Vagina (tissue), 2 donors: Measurements from ENCODE around the gene PTGR2. TPM values are rescaled to one million over a fixed set of nuclear protein-coding genes. Genes with fewer than 3 reads are reported as not detected.

Experiments
- DNase-seq, 2 donors: peaks; one replicate each; pipeline ENCODE4 v3.0.0-alpha.2; 2017; ENCODE audit errors: extremely low spot score in 2 of 2
- H3K27ac ChIP-seq: fragments of 200-600 bp; sonication (generic); one replicate; pipeline ENCODE4 v1.5.1; 2019
- H3K27me3 ChIP-seq: fragments of 200-600 bp; sonication (generic); one replicate; pipeline ENCODE4 v1.5.1; 2019
- H3K36me3 ChIP-seq, 2 donors: fragments of 200-600 bp; sonication (generic); one replicate each; pipeline ENCODE4 v1.5.1; 2017 to 2019
- H3K4me1 ChIP-seq: fragments of 200-600 bp; sonication (generic); one replicate; pipeline ENCODE4 v1.5.1; 2019
- H3K4me3 ChIP-seq, 2 donors: fragments of 200-600 bp; sonication (generic); 1 replicate in 1 of 2; 2 replicates in 1 of 2; pipeline ENCODE4 v1.5.1; 2016 to 2019
- H3K9me3 ChIP-seq: fragments of 200-600 bp; sonication (generic); one replicate; pipeline ENCODE4 v1.5.1; 2019
- POLR2A ChIP-seq, 2 donors: fragments of 450-650 bp; IDR thresholded peaks; one replicate each; pipeline ENCODE4 v1.6.1; 2017; ENCODE audit warnings: antibody characterized with exemption in 2 of 2, mild to moderate bottlenecking in 2 of 2, moderate library complexity in 2 of 2
- POLR2AphosphoS5 ChIP-seq, 2 donors: sonication (generic); formaldehyde crosslinking; IDR thresholded peaks; one replicate each; pipeline ENCODE4 v1.9.0; 2017; ENCODE audit warnings: antibody characterized with exemption in 2 of 2, mild to moderate bottlenecking in 2 of 2, low read depth in 1 of 2; ENCODE audit not compliant: insufficient read depth in 1 of 2
- intact Hi-C: fragments of 100-400 bp; cut with DNase I; formaldehyde crosslinking; loops from one replicate; pipeline ENCODE4 v1.15.1; 2023
- total RNA-seq: library from RNA; depleted of rRNA; stranded (reverse); fragments of >200 nt; gene quantifications from one replicate; pipeline ENCODE4 v1.2.3, GENCODE V29; 2016
- TF ChIP-seq, protein P1 (sequence below), 3 experiments: fragments of 450-650 bp in 2 of 3; fragments of 200-600 bp in 1 of 3; sonication (generic) in 1 of 3; IDR thresholded peaks; one replicate each; pipeline ENCODE4 v1.5.1; 2017 to 2019; ENCODE audit warnings: antibody characterized with exemption in 3 of 3, mild to moderate bottlenecking in 2 of 3, moderate library complexity in 2 of 3

The PTGR2 gene
- total RNA-seq, 1 donor from 2014 or later = 5.6 TPM

DNA sequence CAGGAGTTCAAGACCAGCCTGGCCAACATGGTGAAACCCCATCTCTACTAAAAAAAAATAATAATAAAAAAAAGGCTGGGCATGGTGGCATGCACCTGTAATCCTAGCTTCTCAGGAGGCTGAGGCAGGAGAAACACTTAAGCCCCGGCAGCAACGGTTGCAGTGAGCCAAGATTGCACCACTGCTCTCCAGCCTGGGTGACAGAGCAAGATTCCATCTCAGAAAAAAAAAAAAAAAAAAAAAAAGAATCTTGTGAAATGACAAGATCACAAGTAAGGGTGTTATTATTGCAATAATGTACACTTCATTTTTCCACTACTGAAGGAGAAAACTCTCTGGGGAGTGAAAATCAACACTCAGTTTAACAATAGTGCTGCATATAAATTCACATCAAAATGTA is 8.8 kb upstream of the PTGR2 start:
- no peaks in the 10 kb centered on the region for H3K4me1 ChIP-seq
- no peaks in the 10 kb centered on the region for H3K9me3 ChIP-seq
- no peak overlapping the region for H3K27ac ChIP-seq
- TF ChIP-seq POLR2AphosphoS5 (IDR thresholded peaks at IDR 0.05; ENCODE audit: insufficient read depth in 1 of 2, low read depth in 1 of 2) (no peak), POLR2A (IDR thresholded peaks at IDR 0.05) (no peak)
- TF ChIP-seq, protein P1, sequence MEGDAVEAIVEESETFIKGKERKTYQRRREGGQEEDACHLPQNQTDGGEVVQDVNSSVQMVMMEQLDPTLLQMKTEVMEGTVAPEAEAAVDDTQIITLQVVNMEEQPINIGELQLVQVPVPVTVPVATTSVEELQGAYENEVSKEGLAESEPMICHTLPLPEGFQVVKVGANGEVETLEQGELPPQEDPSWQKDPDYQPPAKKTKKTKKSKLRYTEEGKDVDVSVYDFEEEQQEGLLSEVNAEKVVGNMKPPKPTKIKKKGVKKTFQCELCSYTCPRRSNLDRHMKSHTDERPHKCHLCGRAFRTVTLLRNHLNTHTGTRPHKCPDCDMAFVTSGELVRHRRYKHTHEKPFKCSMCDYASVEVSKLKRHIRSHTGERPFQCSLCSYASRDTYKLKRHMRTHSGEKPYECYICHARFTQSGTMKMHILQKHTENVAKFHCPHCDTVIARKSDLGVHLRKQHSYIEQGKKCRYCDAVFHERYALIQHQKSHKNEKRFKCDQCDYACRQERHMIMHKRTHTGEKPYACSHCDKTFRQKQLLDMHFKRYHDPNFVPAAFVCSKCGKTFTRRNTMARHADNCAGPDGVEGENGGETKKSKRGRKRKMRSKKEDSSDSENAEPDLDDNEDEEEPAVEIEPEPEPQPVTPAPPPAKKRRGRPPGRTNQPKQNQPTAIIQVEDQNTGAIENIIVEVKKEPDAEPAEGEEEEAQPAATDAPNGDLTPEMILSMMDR (IDR thresholded peaks at IDR 0.05) = no peak
- no peak for DNase-seq
- intact Hi-C loops = no loop called here
- H3K36me3 ChIP-seq = no peaks in the 10 kb centered on the region
- no peaks in the 10 kb centered on the region for H3K27me3 ChIP-seq
- no peak overlapping the region for H3K4me3 ChIP-seq

GRCh38 chr14:73843296-73843695 is 8.3 kb upstream of the PTGR2 start:
- H3K4me1 ChIP-seq = no peaks in the 10 kb centered on the region
- no peaks in the 10 kb centered on the region for H3K36me3 ChIP-seq
- no peaks in the 10 kb centered on the region for H3K27me3 ChIP-seq
- DNase-seq = no peak
- no peaks in the 10 kb centered on the region for H3K9me3 ChIP-seq
- TF ChIP-seq, protein P1 (IDR thresholded peaks at IDR 0.05) = no peak
- no peak for TF ChIP-seq POLR2A (IDR thresholded peaks at IDR 0.05)
- no peak for TF ChIP-seq POLR2AphosphoS5 (IDR thresholded peaks at IDR 0.05; ENCODE audit: insufficient read depth in 1 of 2, low read depth in 1 of 2)
- no peak overlapping the region for H3K27ac ChIP-seq
- intact Hi-C loops = no loop called here
- no peak overlapping the region for H3K4me3 ChIP-seq

GRCh38 chr14:73846947-73847346 is 4.7 kb upstream of the PTGR2 start:
- Histone ChIP-seq H3K27me3 (no peaks in the 10 kb centered on the region), H3K36me3 (no peaks in the 10 kb centered on the region), H3K4me1 (no peaks in the 10 kb centered on the region), H3K9me3 (no peaks in the 10 kb centered on the region), H3K4me3 (no peak overlapping the region), H3K27ac (no peak overlapping the region)
- no peak for DNase-seq
- intact Hi-C loops = no loop called here
- TF ChIP-seq POLR2AphosphoS5 (IDR thresholded peaks at IDR 0.05; ENCODE audit: insufficient read depth in 1 of 2, low read depth in 1 of 2) (no peak), POLR2A (IDR thresholded peaks at IDR 0.05) (no peak)
- TF ChIP-seq, protein P1 (IDR thresholded peaks at IDR 0.05) = no peak

GRCh38 chr14:73851000-73851399 is 631 bp upstream of the PTGR2 start:
- Histone ChIP-seq H3K36me3 (no peaks in the 10 kb centered on the region), H3K9me3 (no peaks in the 10 kb centered on the region), H3K4me3 (peak overlapping the region; percentile 50 to 60), H3K27me3 (no peaks in the 10 kb centered on the region), H3K4me1 (peaks cover 7% of the 10 kb centered on the region), H3K27ac (peak overlapping the region; percentile 88)
- DNase-seq = no peak
- TF ChIP-seq, protein P1 (IDR thresholded peaks at IDR 0.05) = no peak
- TF ChIP-seq POLR2A (IDR thresholded peaks at IDR 0.05) (no peak), POLR2AphosphoS5 (IDR thresholded peaks at IDR 0.05; ENCODE audit: insufficient read depth in 1 of 2, low read depth in 1 of 2) (no peak)
- intact Hi-C loops = loop anchor here (10.0 kb wide), 1 partner anchor 336 kb away; no protein-coding TSS in a partner anchor

- Histone ChIP-seq H3K4me3 (no peak overlapping the region), H3K27ac (no peak overlapping the region), H3K36me3 (no peaks in the 10 kb centered on the region), H3K4me1 (no peaks in the 10 kb centered on the region), H3K27me3 (no peaks in the 10 kb centered on the region), H3K9me3 (no peaks in the 10 kb centered on the region)
- DNase-seq = no peak
- TF ChIP-seq POLR2A (IDR thresholded peaks at IDR 0.05) (no peak), POLR2AphosphoS5 (IDR thresholded peaks at IDR 0.05; ENCODE audit: insufficient read depth in 1 of 2, low read depth in 1 of 2) (no peak)
- TF ChIP-seq, protein P1 (IDR thresholded peaks at IDR 0.05) = no peak
- intact Hi-C loops = loop anchor here (10.0 kb wide), 1 partner anchor 344 kb away; no protein-coding TSS in a partner anchor
Observed at GRCh38 chr14:73859145-73859544, 7.5 kb downstream of the PTGR2 start.
